CD14-positive monocyte (primary cell): ENCODE results near the gene PKNOX2. TPM values are rescaled to one million over a fixed set of nuclear protein-coding genes. Genes with fewer than 3 reads are reported as not detected.

Experiments
- DNase-seq, 3 donors: peaks; one replicate each; pipeline ENCODE4 v3.0.0-alpha.2; 2011 to 2022
- H2AFZ ChIP-seq: 2 replicates; pipeline ENCODE4 v1.6.0; 2012; ENCODE audit warnings: mild to moderate bottlenecking, low read depth, low read length, inconsistent platforms; ENCODE audit not compliant: insufficient read depth, poor library complexity, severe bottlenecking
- H3K27ac ChIP-seq, 2 donors: 1 replicate in 1 of 2; 2 replicates in 1 of 2; pipeline ENCODE4 v1.5.1; 2012 to 2013; ENCODE audit warnings: low read length in 2 of 2, control low read depth in 1 of 2, inconsistent platforms in 1 of 2, low read depth in 1 of 2, mild to moderate bottlenecking in 1 of 2
- H3K27me3 ChIP-seq, 2 donors: one replicate each; pipeline versions ENCODE4 v1.6.0 to v1.6.1; 2011 to 2013; ENCODE audit warnings: low read length in 2 of 2; ENCODE audit not compliant: control insufficient read depth in 2 of 2, insufficient read depth in 2 of 2
- H3K36me3 ChIP-seq, 2 donors: replicated peaks in 1 of 2; 1 replicate in 1 of 2; 2 replicates in 1 of 2; pipeline versions ENCODE4 v1.5.1 to v1.6.1; 2012 to 2013; ENCODE audit warnings: low read length in 2 of 2, control low read depth in 1 of 2, inconsistent platforms in 1 of 2, mild to moderate bottlenecking in 1 of 2; ENCODE audit not compliant: insufficient read depth in 2 of 2, control insufficient read depth in 1 of 2
- H3K4me1 ChIP-seq, 2 donors: 1 replicate in 1 of 2; 2 replicates in 1 of 2; pipeline versions ENCODE4 v1.5.1 to v1.6.1; 2012 to 2013; ENCODE audit warnings: low read length in 2 of 2, control low read depth in 1 of 2, inconsistent platforms in 1 of 2, mild to moderate bottlenecking in 1 of 2, moderate library complexity in 1 of 2; ENCODE audit not compliant: insufficient read depth in 2 of 2, control insufficient read depth in 1 of 2
- H3K4me2 ChIP-seq: replicated peaks from 2 replicates; pipeline ENCODE3; 2012; ENCODE audit warnings: low read length, moderate library complexity, mild to moderate bottlenecking; ENCODE audit not compliant: poor library complexity, severe bottlenecking; ENCODE audit errors: extremely low read depth
- H3K4me3 ChIP-seq, 3 experiments: fragments of 200-600 bp in 1 of 3; sonication (generic) in 1 of 3; replicated peaks in 1 of 3; 1 replicate in 2 of 3; 2 replicates in 1 of 3; pipeline ENCODE4 v1.5.1; 2011 to 2013; ENCODE audit warnings: low read length in 3 of 3, mild to moderate bottlenecking in 3 of 3, control low read depth in 2 of 3, low read depth in 2 of 3, inconsistent platforms in 1 of 3, moderate library complexity in 1 of 3
- H3K79me2 ChIP-seq: 2 replicates; pipeline ENCODE4 v1.6.0; 2012; ENCODE audit warnings: mild to moderate bottlenecking, control low read depth, inconsistent platforms, low read length, moderate library complexity; ENCODE audit not compliant: insufficient read depth
- H3K9ac ChIP-seq: 2 replicates; pipeline ENCODE4 v1.6.0; 2017; ENCODE audit warnings: low read length, mild to moderate bottlenecking; ENCODE audit not compliant: insufficient read depth, poor library complexity, severe bottlenecking
- H3K9me3 ChIP-seq, 2 donors: replicated peaks in 1 of 2; 1 replicate in 1 of 2; 2 replicates in 1 of 2; pipeline versions ENCODE4 v1.5.1 to v1.6.1; 2012 to 2013; ENCODE audit warnings: low read length in 2 of 2, control low read depth in 1 of 2; ENCODE audit not compliant: control insufficient read depth in 1 of 2, insufficient read depth in 1 of 2
- H4K20me1 ChIP-seq: 2 replicates; pipeline ENCODE4 v1.6.0; 2012; ENCODE audit warnings: mild to moderate bottlenecking, low read length, control low read depth, moderate library complexity; ENCODE audit not compliant: insufficient read depth
- H3K27ac Mint-ChIP-seq, 7 donors: one replicate each; pipeline ENCODE4 v1.8.0; 2020; ENCODE audit warnings: mild to moderate bottlenecking in 7 of 7, mixed read lengths in 7 of 7, moderate library complexity in 6 of 7, inconsistent platforms in 2 of 7
- H3K27me3 Mint-ChIP-seq, 3 donors: one replicate each; pipeline ENCODE4 v1.8.0; 2021 to 2022; ENCODE audit warnings: low read depth in 3 of 3, mild to moderate bottlenecking in 3 of 3, mixed read lengths in 3 of 3, moderate library complexity in 3 of 3, inconsistent platforms in 1 of 3
- H3K36me3 Mint-ChIP-seq, 2 donors: one replicate each; pipeline ENCODE4 v1.8.0; 2020; ENCODE audit warnings: mixed read lengths in 2 of 2, inconsistent platforms in 1 of 2, mild to moderate bottlenecking in 1 of 2
- H3K4me1 Mint-ChIP-seq: one replicate; pipeline ENCODE4 v1.8.0; 2020; ENCODE audit warnings: mild to moderate bottlenecking, mixed read lengths
- H3K4me3 Mint-ChIP-seq, 2 donors: one replicate each; pipeline ENCODE4 v1.8.0; 2020; ENCODE audit warnings: mild to moderate bottlenecking in 2 of 2, mixed read lengths in 2 of 2, moderate library complexity in 1 of 2
- H3K9me3 Mint-ChIP-seq, 7 donors: one replicate each; pipeline ENCODE4 v1.8.0; 2020 to 2022; ENCODE audit warnings: mixed read lengths in 7 of 7, mild to moderate bottlenecking in 6 of 7, moderate library complexity in 6 of 7, inconsistent platforms in 2 of 7
- CTCF ChIP-seq: fragments of 200-600 bp; IDR thresholded peaks from one replicate; pipeline ENCODE4 v1.8.0; 2022; ENCODE audit warnings: antibody characterized with exemption, mild to moderate bottlenecking
- WGBS: methylation state at CpG from one replicate; pipeline ENCODE4 v1.1.5; 2013; ENCODE audit warnings: missing lambda C conversion rate; ENCODE audit not compliant: insufficient coverage; 5-methylcytosine and 5-hydroxymethylcytosine counted together
- intact Hi-C, 2 donors: fragments of 100-400 bp; cut with micrococcal nuclease; formaldehyde crosslinking; loops; one replicate each; pipeline versions ENCODE4 v1.15.0 to v1.15.1; 2023
- polyA plus RNA-seq, 3 donors: library from polyadenylated mRNA; depleted of rRNA in 1 of 3; unstranded in 2 of 3; stranded (reverse) in 1 of 3; fragments of 300-500 nt in 2 of 3; fragments of >200 nt in 1 of 3; fragmentation: Illumina TruSeq in 2 of 3; gene quantifications; 1 replicate in 2 of 3; 2 replicates in 1 of 3; pipeline ENCODE4 v1.2.3, GENCODE V29; 2012 to 2021

Gene PKNOX2
- polyA plus RNA-seq, 3 donors = not detected

- H4K20me1 ChIP-seq = no peaks in the 10 kb centered on the region
- H3K4me1 ChIP-seq = no peaks in the 10 kb centered on the region
- H3K9me3 Mint-ChIP-seq = no peaks in the 10 kb centered on the region
- 77% methylated on average over 12 of the region's 18 CpGs for WGBS
- no peak overlapping the region for H3K9ac ChIP-seq
- no peaks in the 10 kb centered on the region for H3K9me3 ChIP-seq
- no peaks in the 10 kb centered on the region for H3K36me3 Mint-ChIP-seq
- H3K4me2 ChIP-seq = no peak overlapping the region
- no peak overlapping the region for H2AFZ ChIP-seq
- H3K27me3 Mint-ChIP-seq = peaks cover 2 to 21% (median 19%) of the 10 kb centered on the region in 3 donors
- H3K27ac ChIP-seq = no peak overlapping the region
- H3K36me3 ChIP-seq = no peaks in the 10 kb centered on the region
- no peaks in the 10 kb centered on the region for H3K79me2 ChIP-seq
- DNase-seq = no peak
- no peak overlapping the region for H3K4me3 ChIP-seq
- no peaks in the 10 kb centered on the region for H3K4me1 Mint-ChIP-seq
- H3K4me3 Mint-ChIP-seq = no peak overlapping the region
- no peak for TF ChIP-seq CTCF
- intact Hi-C loops = no loop called here
- H3K27me3 ChIP-seq = peaks cover 0 to 2% of the 10 kb centered on the region in 2 donors
- peak overlapping the region in 1 of 7 donors; percentile 43 for H3K27ac Mint-ChIP-seq
Observed at GRCh38 chr11:125214601-125215565, 50.3 kb downstream of the PKNOX2 start.

GRCh38 chr11:125215976-125216375, 51.4 kb downstream of the PKNOX2 start:
- Mint-ChIP-seq H3K9me3 (no peaks in the 10 kb centered on the region), H3K27me3 (peaks cover 2 to 22% (median 19%) of the 10 kb centered on the region in 3 donors)
- TF ChIP-seq CTCF = no peak

More at GRCh38 chr11:125215976-125216375, 51.4 kb downstream of the PKNOX2 start:
- no peaks in the 10 kb centered on the region for H3K4me1 ChIP-seq
- no peaks in the 10 kb centered on the region for H3K9me3 ChIP-seq
- H3K36me3 Mint-ChIP-seq = no peaks in the 10 kb centered on the region
- no peak overlapping the region for H2AFZ ChIP-seq
- H4K20me1 ChIP-seq = no peaks in the 10 kb centered on the region
- no peak overlapping the region for H3K4me3 ChIP-seq
- H3K79me2 ChIP-seq = no peaks in the 10 kb centered on the region
- H3K36me3 ChIP-seq = no peaks in the 10 kb centered on the region
- no peak overlapping the region for H3K9ac ChIP-seq
- no peak overlapping the region for H3K4me3 Mint-ChIP-seq
- intact Hi-C loops = no loop called here
- 79% methylated on average over 2 of the region's 6 CpGs for WGBS
- no peak overlapping the region for H3K27ac ChIP-seq
- no peak overlapping the region for H3K27ac Mint-ChIP-seq
- H3K4me1 Mint-ChIP-seq = no peaks in the 10 kb centered on the region
- no peak overlapping the region for H3K4me2 ChIP-seq
- H3K27me3 ChIP-seq = peaks cover 0 to 2% of the 10 kb centered on the region in 2 donors
- DNase-seq = no peak
